ENCODE measurements around the gene PNMA6F. TPM values are rescaled to one million over a fixed set of nuclear protein-coding genes. Genes with fewer than 3 reads are reported as not detected.

The PNMA6F gene
- total RNA-seq, 1 donor from 2014 or later: not detected

- DNase-seq (ENCODE audit: extremely low spot score, unreplicated experiment): peak; percentile 48
- Mint-ChIP-seq H3K9me3 (ENCODE audit: unreplicated experiment) (peaks cover 9% of the 10 kb centered on the region), H3K4me1 (ENCODE audit: unreplicated experiment) (peaks cover 11% of the 10 kb centered on the region), H3K4me3 (ENCODE audit: unreplicated experiment) (no peak overlapping the region), H3K27ac (ENCODE audit: unreplicated experiment) (no peak overlapping the region), H3K27me3 (ENCODE audit: unreplicated experiment) (no peaks in the 10 kb centered on the region), H3K36me3 (ENCODE audit: unreplicated experiment) (peaks cover 15% of the 10 kb centered on the region)
- no peak for TF ChIP-seq CTCF (IDR thresholded peaks at IDR 0.05)
Observed at GRCh38 chrX:153336121-153336894, 14.7 kb upstream of the PNMA6F start.

- Mint-ChIP-seq H3K27ac (ENCODE audit: unreplicated experiment) (peak overlapping the region; percentile 70), H3K4me3 (ENCODE audit: unreplicated experiment) (peak overlapping the region; percentile 79), H3K36me3 (ENCODE audit: unreplicated experiment) (peaks cover 6% of the 10 kb centered on the region), H3K4me1 (ENCODE audit: unreplicated experiment) (peaks cover 11% of the 10 kb centered on the region), H3K27me3 (ENCODE audit: unreplicated experiment) (no peaks in the 10 kb centered on the region), H3K9me3 (ENCODE audit: unreplicated experiment) (no peaks in the 10 kb centered on the region)
- DNase-seq (ENCODE audit: extremely low spot score, unreplicated experiment): peak; percentile 75
- TF ChIP-seq CTCF (IDR thresholded peaks at IDR 0.05): no peak
Observed at GRCh38 chrX:153334654-153335295, 13.2 kb upstream of the PNMA6F start.

GRCh38 chrX:153333821-153334653 lies 12.5 kb upstream of the PNMA6F start, which contains the start of gene ZNF275:
TSS of gene ZNF275 (plus strand) at chrX:153334153. CDS start at chrX:153336680, 2,527 bp downstream.
- Mint-ChIP-seq H3K4me3 (ENCODE audit: unreplicated experiment) (peak within 1 kb of the TSS; percentile 79), H3K4me1 (ENCODE audit: unreplicated experiment) (peaks cover 11% of the 10 kb centered on the region), H3K27me3 (ENCODE audit: unreplicated experiment) (no peaks in the 10 kb centered on the region), H3K27ac (ENCODE audit: unreplicated experiment) (peak within 1 kb of the TSS; percentile 70), H3K9me3 (ENCODE audit: unreplicated experiment) (no peaks in the 10 kb centered on the region), H3K36me3 (ENCODE audit: unreplicated experiment) (peaks cover 4% of the 10 kb centered on the region)
- peak; percentile 94 for DNase-seq (ENCODE audit: extremely low spot score, unreplicated experiment)
- no peak for TF ChIP-seq CTCF (IDR thresholded peaks at IDR 0.05)

GRCh38 chrX:153333266-153333665 lies 11.7 kb upstream of the PNMA6F start:
- Mint-ChIP-seq H3K27ac (ENCODE audit: unreplicated experiment) (no peak overlapping the region), H3K4me3 (ENCODE audit: unreplicated experiment) (peak overlapping the region; percentile 77), H3K4me1 (ENCODE audit: unreplicated experiment) (peaks cover 11% of the 10 kb centered on the region), H3K27me3 (ENCODE audit: unreplicated experiment) (peaks cover 7% of the 10 kb centered on the region), H3K36me3 (ENCODE audit: unreplicated experiment) (peaks cover 3% of the 10 kb centered on the region), H3K9me3 (ENCODE audit: unreplicated experiment) (peaks cover 2% of the 10 kb centered on the region)
- TF ChIP-seq CTCF (IDR thresholded peaks at IDR 0.05): no peak
- no peak for DNase-seq (ENCODE audit: extremely low spot score, unreplicated experiment)
